Suprapubic skin (tissue), 4 donors: Measurements from ENCODE around the gene BTBD18. TPM values are rescaled to one million over a fixed set of nuclear protein-coding genes. Genes with fewer than 3 reads are reported as not detected.

ENCODE experiments used
- DNase-seq, 2 donors: peaks; one replicate each; pipeline ENCODE4 v3.0.0-alpha.2; 2019; ENCODE audit warnings: low spot score in 2 of 2
- H3K27ac ChIP-seq: fragments of 200-600 bp; sonication (generic); one replicate; pipeline ENCODE4 v1.5.1; 2019
- H3K27me3 ChIP-seq: fragments of 200-600 bp; sonication (generic); one replicate; pipeline ENCODE4 v1.5.1; 2019
- H3K36me3 ChIP-seq: fragments of 200-600 bp; sonication (generic); one replicate; pipeline ENCODE4 v1.5.1; 2019
- H3K4me1 ChIP-seq: fragments of 200-600 bp; sonication (generic); one replicate; pipeline ENCODE4 v1.5.1; 2019
- H3K4me3 ChIP-seq: fragments of 200-600 bp; sonication (generic); one replicate; pipeline ENCODE4 v1.5.1; 2019; ENCODE audit warnings: mild to moderate bottlenecking
- H3K9me3 ChIP-seq: fragments of 200-600 bp; sonication (generic); one replicate; pipeline ENCODE4 v1.5.1; 2019
- CTCF ChIP-seq, 2 donors: fragments of 200-600 bp in 1 of 2; fragments of 450-650 bp in 1 of 2; sonication (generic) in 1 of 2; IDR thresholded peaks; one replicate each; pipeline ENCODE4 v1.5.1; 2016 to 2019; ENCODE audit warnings: antibody characterized with exemption in 2 of 2, mild to moderate bottlenecking in 1 of 2, moderate library complexity in 1 of 2
- EP300 ChIP-seq: sonication (generic); formaldehyde crosslinking; IDR thresholded peaks from one replicate; pipeline ENCODE4 v1.6.1; 2017; ENCODE audit warnings: antibody characterized with exemption
- POLR2A ChIP-seq, 2 donors: fragments of 450-650 bp; IDR thresholded peaks; one replicate each; pipeline ENCODE4 v1.6.1; 2017; ENCODE audit warnings: antibody characterized with exemption in 2 of 2, mild to moderate bottlenecking in 2 of 2, moderate library complexity in 2 of 2
- POLR2AphosphoS5 ChIP-seq, 3 donors: sonication (generic); formaldehyde crosslinking; IDR thresholded peaks; one replicate each; pipeline ENCODE4 v1.6.1; 2017; ENCODE audit warnings: antibody characterized with exemption in 3 of 3
- WGBS: methylation state at CpG from one replicate; pipeline ENCODE4 v1.1.5; 2018; 5-methylcytosine and 5-hydroxymethylcytosine counted together
- total RNA-seq, 4 donors: library from RNA; depleted of rRNA; stranded (reverse); fragments of >200 nt; gene quantifications; one replicate each; pipeline ENCODE4 v1.1.0, GENCODE V29; 2016

Gene BTBD18
- total RNA-seq, 4 donors from 2014 or later, result not detected

DNA sequence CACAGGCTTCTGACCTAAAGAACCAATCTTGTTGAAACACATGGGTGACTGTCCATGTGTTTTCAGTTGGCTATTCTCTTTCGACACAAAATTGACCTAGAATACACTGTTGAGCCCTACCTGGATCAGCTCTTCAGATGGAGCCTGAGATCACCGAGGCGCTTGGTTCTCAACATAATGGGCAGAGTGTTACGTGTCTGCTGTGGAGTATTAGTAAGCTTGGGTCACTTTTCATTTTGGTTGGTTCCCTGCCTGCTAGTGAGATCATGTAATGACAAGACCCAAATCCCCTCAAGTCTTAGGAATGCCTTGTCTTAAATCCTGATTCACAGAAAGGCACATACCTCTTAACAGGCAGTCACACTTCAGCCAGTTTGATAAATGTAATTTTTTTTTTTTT is 48.3 kb downstream of the BTBD18 start:
- H3K27ac ChIP-seq, result no peak overlapping the region

GRCh38 chr11:57700425-57700824 is 51.2 kb downstream of the BTBD18 start:
- no peak overlapping the region for H3K4me3 ChIP-seq
- no peaks in the 10 kb centered on the region for H3K4me1 ChIP-seq
- TF ChIP-seq POLR2AphosphoS5 (IDR thresholded peaks at IDR 0.05), result no peak
- DNase-seq, result no peak
- H3K9me3 ChIP-seq, result no peaks in the 10 kb centered on the region
- 72% methylated on average over 3 of the region's 3 CpGs for WGBS
- H3K36me3 ChIP-seq, result peaks cover 90% of the 10 kb centered on the region
- no peak overlapping the region for H3K27ac ChIP-seq
- no peaks in the 10 kb centered on the region for H3K27me3 ChIP-seq

More for the DNA sequence above, 48.3 kb downstream of the BTBD18 start:
- WGBS, result 85% methylated on average over 4 of the region's 4 CpGs
- Histone ChIP-seq H3K36me3 (peaks cover 64% of the 10 kb centered on the region), H3K9me3 (no peaks in the 10 kb centered on the region), H3K27me3 (no peaks in the 10 kb centered on the region), H3K4me1 (no peaks in the 10 kb centered on the region), H3K4me3 (no peak overlapping the region)
- TF ChIP-seq EP300 (no peak), POLR2AphosphoS5 (IDR thresholded peaks at IDR 0.05) (no peak), POLR2A (IDR thresholded peaks at IDR 0.05) (no peak), CTCF (IDR thresholded peaks at IDR 0.05) (no peak)
- DNase-seq, result no peak

DNA sequence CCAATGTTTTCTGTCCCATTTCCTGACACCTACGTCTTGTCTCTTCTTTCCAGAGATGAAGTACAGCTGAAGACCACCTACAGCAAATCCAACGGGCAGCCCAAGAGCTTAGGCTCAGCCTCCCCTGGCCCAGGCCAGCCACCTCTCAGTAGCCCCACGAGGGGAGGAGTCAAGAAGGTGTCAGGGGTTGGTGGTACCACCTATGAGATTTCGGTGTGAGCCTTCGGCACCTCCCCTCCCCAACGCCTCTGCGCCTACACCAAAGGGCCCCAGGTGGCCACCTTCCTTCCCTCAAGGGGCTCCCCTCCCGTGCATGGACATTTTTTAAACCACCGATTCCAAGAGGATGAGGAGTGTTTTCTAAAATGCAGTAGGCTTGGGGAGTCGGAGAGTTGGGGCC is 51.8 kb downstream of the BTBD18 start:
- TF ChIP-seq POLR2AphosphoS5 (IDR thresholded peaks at IDR 0.05) (no peak), POLR2A (IDR thresholded peaks at IDR 0.05) (no peak), CTCF (IDR thresholded peaks at IDR 0.05) (no peak), EP300 (no peak)
- WGBS, result 89% methylated on average over 10 of the region's 10 CpGs
- peaks cover 92% of the 10 kb centered on the region for H3K36me3 ChIP-seq

DNA sequence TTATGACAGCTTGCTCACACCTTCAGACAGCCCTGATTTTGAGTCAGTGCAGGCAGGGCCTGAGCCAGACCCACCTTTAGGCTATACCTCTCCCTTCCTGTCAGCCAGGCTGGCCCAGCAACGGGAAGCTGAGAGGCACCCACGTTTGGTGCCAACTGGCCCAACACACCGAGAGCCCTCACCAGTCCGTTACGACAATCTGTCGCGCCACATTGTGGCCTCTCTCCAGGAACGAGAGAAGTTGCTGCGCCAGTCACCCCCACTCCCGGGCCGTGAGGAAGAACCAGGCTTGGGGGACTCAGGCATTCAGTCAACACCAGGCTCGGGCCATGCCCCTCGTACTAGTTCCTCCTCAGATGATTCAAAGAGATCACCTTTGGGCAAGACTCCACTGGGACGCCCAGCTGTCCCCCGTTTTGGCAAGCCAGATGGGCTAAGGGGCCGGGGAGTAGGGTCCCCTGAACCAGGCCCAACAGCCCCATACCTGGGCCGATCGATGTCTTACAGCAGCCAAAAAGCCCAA is 52.7 kb downstream of the BTBD18 start:
- no peaks in the 10 kb centered on the region for H3K27me3 ChIP-seq
- no peak overlapping the region for H3K27ac ChIP-seq
- H3K4me3 ChIP-seq, result no peak overlapping the region
- TF ChIP-seq POLR2AphosphoS5 (IDR thresholded peaks at IDR 0.05) (no peak), CTCF (IDR thresholded peaks at IDR 0.05) (no peak), POLR2A (IDR thresholded peaks at IDR 0.05) (no peak), EP300 (no peak)
- no peaks in the 10 kb centered on the region for H3K4me1 ChIP-seq
- WGBS, result 100% methylated on average over 2 of the region's 18 CpGs
- peaks cover 92% of the 10 kb centered on the region for H3K36me3 ChIP-seq
- no peak for DNase-seq
- no peaks in the 10 kb centered on the region for H3K9me3 ChIP-seq

More for the DNA sequence above, 51.8 kb downstream of the BTBD18 start:
- Histone ChIP-seq H3K27me3 (no peaks in the 10 kb centered on the region), H3K4me3 (no peak overlapping the region), H3K4me1 (no peaks in the 10 kb centered on the region), H3K27ac (no peak overlapping the region), H3K9me3 (no peaks in the 10 kb centered on the region)
- DNase-seq, result no peak

Other genes starting within 250 kb of the BTBD18 start
- 10 to 100 TPM; 13.8 to 48.8 (median 22.3) TPM for gene SLC43A1, start 236.1 kb downstream of the BTBD18 start, total RNA-seq
- gene TIMM10, start 221.1 kb downstream of the BTBD18 start, total RNA-seq, result 10 to 100 TPM; 26.2 to 43.0 (median 40.1) TPM
- not detected for gene SMTNL1, start 214.2 kb downstream of the BTBD18 start, total RNA-seq
- gene UBE2L6, start 184.1 kb downstream of the BTBD18 start, total RNA-seq, result 10 to 100 TPM; 14.2 to 32.4 (median 25.5) TPM
- 100 to 1,000 TPM in 2 of 4 donors, 10 to 100 TPM in 2; 93.3 to 173 (median 119) TPM for gene SERPING1, start 154.1 kb downstream of the BTBD18 start, total RNA-seq
- 1 to 10 TPM; 1.2 to 3.6 (median 1.5) TPM for gene YPEL4, start 101.9 kb downstream of the BTBD18 start, total RNA-seq
- 10 to 100 TPM in 3 of 4 donors, 1 to 10 TPM in 1; 8.5 to 24.4 (median 20.9) TPM for gene CLP1, start 94.1 kb downstream of the BTBD18 start, total RNA-seq
- 10 to 100 TPM; 61.7 to 93.9 (median 87.6) TPM for gene ZDHHC5, start 83.7 kb downstream of the BTBD18 start, total RNA-seq
- gene MED19, start 39.6 kb downstream of the BTBD18 start, total RNA-seq, result 10 to 100 TPM; 29.2 to 43.5 (median 32.7) TPM
- 10 to 100 TPM; 36.9 to 67.7 (median 55.0) TPM for gene TMX2, start 39.2 kb downstream of the BTBD18 start, total RNA-seq
- gene SELENOH, start 10.3 kb downstream of the BTBD18 start, total RNA-seq, result 10 to 100 TPM; 62.0 to 74.6 (median 67.5) TPM
- 100 to 1,000 TPM; 216 to 336 (median 223) TPM for gene CTNND1, start 10.0 kb upstream of the BTBD18 start, total RNA-seq